LNCaP clone FGC (cell line): ENCODE measurements around the gene CAMK2N2.
A peak's percentile ranks its signal among the peaks of the same experiment; 100 is the strongest.

Experiments
- DNase-seq: peaks from one replicate; pipeline ENCODE4 v3.0.0-alpha.2; 2011; ENCODE audit warnings: low read depth
- H3K4me3 ChIP-seq: 2 replicates; pipeline ENCODE4 v1.5.1; 2011; ENCODE audit warnings: mild to moderate bottlenecking, low read depth, low read length, control low read depth
- TF ChIP-seq, protein P1 (sequence below): IDR thresholded peaks from 2 replicates; pipeline ENCODE4 v1.5.1; 2012; ENCODE audit warnings: mild to moderate bottlenecking; ENCODE audit not compliant: control insufficient read depth, insufficient read depth; ENCODE audit errors: extremely low read depth

The CAMK2N2 gene

DNA sequence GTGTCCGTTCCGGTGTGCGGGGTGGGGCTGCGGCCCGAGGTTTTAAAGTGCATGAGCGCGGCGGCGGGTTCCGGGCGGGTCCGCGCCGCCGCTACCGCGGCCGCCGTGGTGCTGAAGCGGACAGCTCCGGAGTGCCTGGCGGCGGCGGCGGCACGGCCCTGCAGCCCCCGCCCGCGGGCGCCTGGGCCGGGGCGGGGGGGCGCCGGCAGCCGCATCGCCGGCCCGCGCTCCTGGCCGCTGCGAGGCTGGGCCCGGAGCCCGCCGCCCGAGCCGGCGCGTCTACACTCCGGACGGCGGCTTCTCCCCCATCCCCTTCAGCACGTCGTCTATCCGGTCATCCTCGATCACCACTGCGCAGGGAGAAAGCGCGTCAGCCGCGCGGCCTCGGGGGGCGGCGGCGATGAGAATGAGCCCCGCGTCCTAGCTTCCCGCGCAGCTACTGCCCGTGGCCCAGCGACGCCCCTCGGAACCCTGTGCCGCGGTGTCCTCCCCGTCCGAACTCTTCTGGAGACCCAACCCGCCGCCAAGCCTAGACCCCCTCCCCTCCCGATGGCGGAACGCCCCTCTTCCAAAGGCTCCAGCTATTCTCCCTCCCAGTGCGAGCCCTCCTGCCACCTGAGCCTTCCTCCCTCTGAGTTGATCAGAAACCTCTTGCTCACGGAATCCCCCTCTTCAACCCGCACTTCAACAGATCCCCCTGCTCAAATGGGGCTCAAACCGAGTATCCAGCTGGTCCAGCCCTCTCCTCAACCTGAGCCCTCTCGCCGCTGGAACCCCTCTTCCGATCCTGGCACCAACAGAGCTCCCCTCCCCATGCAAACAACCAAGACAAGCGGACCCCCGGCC is 1.3 kb downstream of the CAMK2N2 start:
- no peak for DNase-seq
- TF ChIP-seq, protein P1, sequence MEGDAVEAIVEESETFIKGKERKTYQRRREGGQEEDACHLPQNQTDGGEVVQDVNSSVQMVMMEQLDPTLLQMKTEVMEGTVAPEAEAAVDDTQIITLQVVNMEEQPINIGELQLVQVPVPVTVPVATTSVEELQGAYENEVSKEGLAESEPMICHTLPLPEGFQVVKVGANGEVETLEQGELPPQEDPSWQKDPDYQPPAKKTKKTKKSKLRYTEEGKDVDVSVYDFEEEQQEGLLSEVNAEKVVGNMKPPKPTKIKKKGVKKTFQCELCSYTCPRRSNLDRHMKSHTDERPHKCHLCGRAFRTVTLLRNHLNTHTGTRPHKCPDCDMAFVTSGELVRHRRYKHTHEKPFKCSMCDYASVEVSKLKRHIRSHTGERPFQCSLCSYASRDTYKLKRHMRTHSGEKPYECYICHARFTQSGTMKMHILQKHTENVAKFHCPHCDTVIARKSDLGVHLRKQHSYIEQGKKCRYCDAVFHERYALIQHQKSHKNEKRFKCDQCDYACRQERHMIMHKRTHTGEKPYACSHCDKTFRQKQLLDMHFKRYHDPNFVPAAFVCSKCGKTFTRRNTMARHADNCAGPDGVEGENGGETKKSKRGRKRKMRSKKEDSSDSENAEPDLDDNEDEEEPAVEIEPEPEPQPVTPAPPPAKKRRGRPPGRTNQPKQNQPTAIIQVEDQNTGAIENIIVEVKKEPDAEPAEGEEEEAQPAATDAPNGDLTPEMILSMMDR = no peak
- H3K4me3 ChIP-seq = peak overlapping the region; percentile 58

- no peak overlapping the region for H3K4me3 ChIP-seq
- TF ChIP-seq, protein P1 = no peak
Observed at GRCh38 chr3:184259396-184259877, 1.9 kb downstream of the CAMK2N2 start.

DNA sequence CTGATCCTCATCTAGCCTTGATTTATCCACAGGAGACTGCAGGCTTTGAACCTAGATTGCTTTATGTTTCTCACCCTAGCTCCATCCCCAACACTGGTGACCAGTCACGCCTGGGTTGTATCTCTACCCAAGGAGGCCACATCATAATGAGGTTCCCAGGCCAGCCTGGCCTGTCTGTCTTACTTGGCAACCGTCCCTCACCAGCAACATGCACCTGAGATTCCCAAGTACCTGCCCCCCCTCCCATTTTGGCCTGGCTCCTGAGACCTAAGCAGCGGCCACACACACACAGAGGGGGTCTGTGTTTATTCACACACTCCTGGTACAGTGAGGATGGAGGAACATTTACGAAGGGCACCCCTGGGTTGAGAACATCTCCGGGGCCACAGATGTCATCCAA is 2.4 kb downstream of the CAMK2N2 start:
- no peak overlapping the region for H3K4me3 ChIP-seq
- no peak for DNase-seq
- TF ChIP-seq, protein P1 = no peak

More at GRCh38 chr3:184259396-184259877, 1.9 kb downstream of the CAMK2N2 start:
- no peak for DNase-seq

DNA sequence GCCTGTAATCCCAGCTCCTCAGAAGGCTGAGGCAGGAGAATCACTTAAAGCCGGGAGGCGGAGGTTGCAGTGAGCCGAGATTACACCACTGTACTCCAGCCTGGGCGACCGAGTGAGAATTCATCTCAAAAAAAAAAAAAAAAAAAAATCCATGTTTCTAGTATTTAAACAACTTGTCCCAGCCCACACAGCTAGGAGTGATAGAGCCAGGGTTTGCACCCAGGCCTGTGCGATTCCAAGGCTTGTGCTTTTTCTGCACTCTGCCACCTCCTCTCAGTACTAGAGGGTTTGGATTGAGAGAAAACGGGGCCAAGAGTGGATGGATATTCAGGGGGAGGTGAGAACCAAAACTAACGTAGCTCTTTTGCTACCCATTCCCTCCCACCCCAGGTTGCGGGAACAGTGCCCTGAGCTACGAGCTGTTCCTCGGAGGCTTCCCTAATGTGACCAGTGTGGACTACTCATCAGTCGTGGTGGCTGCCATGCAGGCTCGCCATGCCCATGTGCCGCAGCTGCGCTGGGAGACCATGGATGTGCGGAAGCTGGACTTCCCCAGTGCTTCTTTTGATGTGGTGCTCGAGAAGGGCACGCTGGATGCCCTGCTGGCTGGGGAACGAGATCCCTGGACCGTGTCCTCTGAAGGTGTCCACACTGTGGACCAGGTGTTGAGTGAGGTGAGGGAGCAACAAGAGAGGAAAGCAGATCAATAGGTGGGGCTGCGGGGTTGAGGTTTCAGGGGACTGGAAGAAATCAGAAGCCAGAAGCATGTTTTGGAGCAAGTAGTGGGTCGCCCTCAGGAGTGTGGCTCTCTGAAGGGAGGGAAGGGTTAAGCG is 4.1 kb downstream of the CAMK2N2 start:
- TF ChIP-seq, protein P1 = no peak
- DNase-seq = no peak
- no peak overlapping the region for H3K4me3 ChIP-seq

DNA sequence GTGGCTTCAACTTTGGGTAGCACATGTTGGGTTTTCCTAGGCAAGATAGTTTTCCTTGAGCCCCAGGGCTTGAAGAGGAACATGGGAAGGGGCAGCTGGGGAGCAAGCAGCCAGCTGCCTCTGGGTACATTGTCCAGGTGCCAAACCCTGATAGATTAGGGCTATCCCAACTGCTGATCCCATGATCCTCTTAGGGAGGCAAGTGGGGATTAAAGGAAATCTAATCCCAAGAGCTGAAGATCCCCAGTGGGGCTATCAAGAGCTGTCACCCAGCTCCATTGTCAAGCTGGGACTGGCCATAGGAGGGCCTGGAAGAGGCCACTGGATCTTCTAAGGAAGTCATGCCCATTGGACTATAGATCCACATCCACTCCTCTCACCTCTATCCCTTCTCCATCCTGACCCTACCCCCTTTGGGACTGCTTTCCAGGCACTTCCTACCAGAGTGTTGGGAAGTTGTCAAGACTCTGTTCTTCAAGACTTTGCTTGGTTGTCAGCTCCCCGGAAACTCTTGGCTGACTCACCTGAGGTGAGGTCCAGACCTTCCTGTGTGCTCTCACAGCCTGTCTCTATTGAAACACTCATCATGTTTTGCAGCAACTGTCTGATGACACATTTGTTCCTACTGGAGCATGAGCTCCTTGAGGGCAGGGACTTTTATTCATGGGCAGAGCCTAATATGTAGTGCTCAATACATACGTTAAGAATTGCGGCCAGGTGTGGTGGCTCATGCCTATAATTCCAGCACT is 5.9 kb downstream of the CAMK2N2 start:
- TF ChIP-seq, protein P1 = no peak
- H3K4me3 ChIP-seq = no peak overlapping the region
- DNase-seq = no peak

DNA sequence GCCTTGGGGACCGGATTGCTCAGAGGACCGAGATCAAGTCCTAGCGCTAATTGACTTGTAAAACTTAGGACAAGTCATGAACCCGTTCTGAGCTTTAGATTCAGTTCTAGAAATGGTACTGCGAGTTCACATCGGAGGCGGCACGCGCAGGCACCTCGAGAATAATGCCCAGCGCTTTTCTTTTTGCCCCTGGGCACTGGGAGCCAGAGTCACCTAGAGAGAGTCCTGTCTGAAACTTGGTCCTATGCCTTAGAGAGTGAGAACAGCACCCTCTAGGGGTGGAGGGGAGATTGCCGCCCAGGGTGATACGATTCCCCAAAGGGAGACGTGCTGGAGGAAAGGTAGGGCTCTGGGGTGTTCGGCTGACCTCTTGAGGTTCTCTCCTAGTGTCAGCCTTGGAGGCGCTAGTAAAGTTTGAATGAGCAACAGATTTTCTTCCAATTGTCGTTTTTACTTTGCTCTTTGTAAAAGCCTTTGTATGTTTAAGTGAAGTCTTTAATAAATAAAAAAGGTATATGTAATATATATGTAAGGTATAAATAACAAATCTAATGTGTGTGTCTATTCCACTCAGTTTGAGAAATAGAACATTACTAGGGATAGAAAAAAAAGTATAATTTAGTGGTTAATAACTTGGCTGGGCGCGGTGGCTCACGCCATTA is 11.1 kb downstream of the CAMK2N2 start:
- TF ChIP-seq, protein P1 = peak; percentile 95
- peak; percentile 72 for DNase-seq
- H3K4me3 ChIP-seq = peak overlapping the region; percentile 73
